COLO668 (cell line): Measurements from ENCODE around the gene RPS2.

ENCODE experiments used
- DNase-seq: peaks from one replicate; lab custom pipeline; 2025; ENCODE audit not compliant: unreplicated experiment; lab: John Stamatoyannopoulos, UW

Gene RPS2

GRCh38 chr16:1982991-1983543, 18.4 kb upstream of the RPS2 start:
- DNase-seq = no peak

GRCh38 chr16:1982013-1982433, 17.4 kb upstream of the RPS2 start:
- peak; percentile 62 for DNase-seq

GRCh38 chr16:1981398-1981836, 16.8 kb upstream of the RPS2 start, which contains the start of gene NOXO1:
NOXO1 (minus strand) TSS chr16:1981469; CDS start chr16:1981179, 290 bp downstream.
- peak; percentile 29 for DNase-seq

GRCh38 chr16:1980770-1981087, 16.1 kb upstream of the RPS2 start:
- DNase-seq = no peak

GRCh38 chr16:1980030-1980769, 15.6 kb upstream of the RPS2 start:
- no peak for DNase-seq

GRCh38 chr16:1979271-1980029, 14.8 kb upstream of the RPS2 start:
- DNase-seq = no peak

GRCh38 chr16:1978476-1979120, 14.0 kb upstream of the RPS2 start:
- no peak for DNase-seq

GRCh38 chr16:1977875-1978268, 13.2 kb upstream of the RPS2 start:
- DNase-seq = no peak

GRCh38 chr16:1976951-1977874, 12.6 kb upstream of the RPS2 start:
- no peak for DNase-seq

GRCh38 chr16:1976216-1976520, 11.5 kb upstream of the RPS2 start:
- DNase-seq = no peak

GRCh38 chr16:1975432-1976215, 11.0 kb upstream of the RPS2 start:
- DNase-seq = no peak

GRCh38 chr16:1974157-1975070, 9.8 kb upstream of the RPS2 start:
- no peak for DNase-seq

- DNase-seq = no peak
These were observed 9.0 kb upstream of the RPS2 start for GRCh38 chr16:1973461-1974156.

- peak; percentile 26 for DNase-seq
These were observed 7.9 kb upstream of the RPS2 start for GRCh38 chr16:1972490-1972877.

- peak; percentile 95 for DNase-seq
These were observed 7.3 kb upstream of the RPS2 start, which contains the start of gene TBL3 for GRCh38 chr16:1971796-1972489. TBL3 (plus strand) TSS chr16:1972053; CDS start chr16:1972165, 112 bp downstream.

- DNase-seq = no peak
These were observed 3.7 kb upstream of the RPS2 start for GRCh38 chr16:1968146-1968953.

GRCh38 chr16:1966460-1966859, 1.8 kb upstream of the RPS2 start, which contains the start of gene RNF151:
RNF151 (plus strand) TSS chr16:1966856; CDS start chr16:1966882, 26 bp downstream.
- no peak for DNase-seq
